ENCODE measurements around the gene DHRS4.

GRCh38 chr14:23951590-23952201 lies 1.9 kb upstream of the DHRS4 start:
- TF ChIP-seq CTCF (conservative IDR thresholded peaks at IDR 0.05; ENCODE audit: low read depth, low read length) (0 out of 2 replicates have a peak, but pooled peaks have one; percentile 18), EZH2 (IDR thresholded peaks at IDR 0.05; ENCODE audit: borderline replicate concordance, low read depth, low read length, poor library complexity, severe bottlenecking) (no peak)

All from A673 (cell line).